Measurements from ENCODE around the gene CASTOR2.

DNA sequence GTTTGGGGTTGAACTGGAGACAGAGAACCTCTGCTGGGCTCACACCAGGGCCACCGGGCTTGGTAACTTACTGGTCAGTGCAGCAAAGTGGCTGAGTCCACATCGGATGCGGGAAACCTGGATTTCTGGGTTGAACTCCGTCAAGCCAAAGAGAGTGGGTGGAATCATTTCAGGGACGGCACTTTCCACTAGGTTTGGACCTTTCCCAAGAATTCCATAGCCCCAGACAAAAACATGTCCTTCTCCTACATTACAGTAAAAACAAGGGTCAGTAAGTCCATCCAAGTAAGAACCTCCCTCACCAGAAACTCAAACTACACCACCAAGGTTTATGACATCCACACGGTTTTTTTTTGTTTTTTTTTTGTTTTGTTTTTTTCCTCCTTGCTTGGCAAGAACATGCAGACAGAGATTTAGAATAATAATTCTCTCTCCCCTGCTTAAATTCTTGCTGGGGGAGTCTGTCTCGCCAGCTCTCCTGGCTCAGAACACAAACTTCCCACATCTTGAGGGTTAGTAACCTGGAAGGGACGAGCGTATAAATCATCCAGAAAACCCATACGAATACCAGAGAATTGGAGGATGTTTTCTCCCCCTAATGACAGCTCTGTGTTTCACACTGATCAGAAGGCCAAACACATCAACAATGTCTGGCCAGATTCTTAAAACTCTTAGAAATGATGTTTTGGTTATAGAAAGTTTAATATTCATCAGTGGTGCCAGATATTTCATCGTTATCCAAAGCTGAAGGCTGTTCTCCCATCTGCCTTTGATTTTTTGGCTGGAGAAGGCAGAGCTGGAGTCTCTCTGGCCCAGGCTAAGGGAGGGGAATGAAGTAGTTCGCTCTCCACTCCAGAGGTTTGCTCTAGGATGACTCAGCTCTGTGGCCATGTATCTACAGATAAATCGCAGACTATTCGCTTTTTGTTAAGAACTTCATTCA, 91.6 kb downstream of the CASTOR2 start:
- TF ChIP-seq POLR2A (IDR thresholded peaks at IDR 0.05): no peak
- TF ChIP-seq, protein P1, sequence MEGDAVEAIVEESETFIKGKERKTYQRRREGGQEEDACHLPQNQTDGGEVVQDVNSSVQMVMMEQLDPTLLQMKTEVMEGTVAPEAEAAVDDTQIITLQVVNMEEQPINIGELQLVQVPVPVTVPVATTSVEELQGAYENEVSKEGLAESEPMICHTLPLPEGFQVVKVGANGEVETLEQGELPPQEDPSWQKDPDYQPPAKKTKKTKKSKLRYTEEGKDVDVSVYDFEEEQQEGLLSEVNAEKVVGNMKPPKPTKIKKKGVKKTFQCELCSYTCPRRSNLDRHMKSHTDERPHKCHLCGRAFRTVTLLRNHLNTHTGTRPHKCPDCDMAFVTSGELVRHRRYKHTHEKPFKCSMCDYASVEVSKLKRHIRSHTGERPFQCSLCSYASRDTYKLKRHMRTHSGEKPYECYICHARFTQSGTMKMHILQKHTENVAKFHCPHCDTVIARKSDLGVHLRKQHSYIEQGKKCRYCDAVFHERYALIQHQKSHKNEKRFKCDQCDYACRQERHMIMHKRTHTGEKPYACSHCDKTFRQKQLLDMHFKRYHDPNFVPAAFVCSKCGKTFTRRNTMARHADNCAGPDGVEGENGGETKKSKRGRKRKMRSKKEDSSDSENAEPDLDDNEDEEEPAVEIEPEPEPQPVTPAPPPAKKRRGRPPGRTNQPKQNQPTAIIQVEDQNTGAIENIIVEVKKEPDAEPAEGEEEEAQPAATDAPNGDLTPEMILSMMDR (IDR thresholded peaks at IDR 0.05): no peak
- TF ChIP-seq EP300 (IDR thresholded peaks at IDR 0.05): no peak
- no peak for TF ChIP-seq POLR2AphosphoS5 (IDR thresholded peaks at IDR 0.05)

Measured in suprapubic skin (tissue), 4 donors.